GM18867 (cell line): ENCODE data around the gene RCOR1.
"Not testable (repeated sequence)": the region's sequence is repeated elsewhere in the genome, so short reads cannot be mapped to it uniquely, and the experiment has no call there.

Source experiments
- ATAC-seq: cut with Tn5 transposase; IDR thresholded peaks from one replicate; pipeline ENCODE4 v1.9.1; 2021; ENCODE audit warnings: mild to moderate bottlenecking, moderate library complexity; ENCODE audit not compliant: unreplicated experiment

Gene RCOR1

DNA sequence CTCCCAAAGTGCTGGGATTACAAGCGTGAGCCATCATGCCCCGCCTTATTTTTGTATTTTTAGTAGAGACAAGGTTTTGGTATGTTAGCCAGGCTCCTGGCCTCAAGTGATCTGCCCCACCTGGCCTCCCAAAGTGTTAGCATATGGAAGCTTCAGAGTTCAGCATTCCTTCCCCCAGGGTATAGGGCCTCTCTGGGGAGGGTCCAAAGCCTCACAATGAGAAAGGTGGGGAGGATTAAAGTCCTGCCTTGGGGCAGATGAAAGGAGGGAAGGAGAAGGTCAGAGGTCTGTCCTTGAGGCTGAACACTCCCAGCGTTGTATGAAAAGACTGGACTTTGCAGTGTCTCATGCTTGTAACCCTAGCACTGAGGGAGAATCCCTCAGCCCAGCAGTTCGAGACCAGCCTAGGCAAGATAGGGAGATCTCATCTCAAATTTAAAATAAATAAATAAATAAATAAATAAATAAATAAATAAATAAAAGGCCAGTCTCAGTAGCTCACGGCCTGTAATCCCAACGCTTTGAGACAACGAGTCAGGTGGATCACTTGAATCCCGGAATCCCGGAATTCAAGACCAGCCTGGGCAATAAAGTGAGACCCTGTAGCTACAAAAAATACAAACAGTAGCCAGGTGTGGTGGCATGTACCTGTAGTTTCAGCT, 22.0 kb upstream of the RCOR1 start:
- ATAC-seq, result no peak

DNA sequence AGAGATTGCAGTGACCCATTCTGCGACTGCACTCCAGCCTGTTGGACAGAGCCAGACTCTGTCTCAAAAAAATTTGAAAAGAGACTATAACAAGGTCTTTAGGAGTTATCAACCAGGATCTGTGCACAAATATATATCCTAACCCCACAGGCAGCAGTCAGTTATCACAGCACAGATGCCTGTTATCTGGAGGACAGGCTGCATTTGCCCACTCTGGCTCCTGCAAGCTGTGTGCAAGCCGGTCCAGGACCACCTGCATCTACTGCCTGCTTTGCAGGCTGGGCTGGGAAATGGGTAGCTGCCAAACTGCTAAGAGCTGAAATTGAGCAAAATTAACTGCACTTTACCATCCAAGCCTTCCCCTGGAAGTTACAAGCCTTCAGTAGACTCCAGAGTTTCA, 21.4 kb upstream of the RCOR1 start:
- ATAC-seq, result no peak

GRCh38 chr14:102571478-102572042, 20.9 kb upstream of the RCOR1 start:
- no peak for ATAC-seq

DNA sequence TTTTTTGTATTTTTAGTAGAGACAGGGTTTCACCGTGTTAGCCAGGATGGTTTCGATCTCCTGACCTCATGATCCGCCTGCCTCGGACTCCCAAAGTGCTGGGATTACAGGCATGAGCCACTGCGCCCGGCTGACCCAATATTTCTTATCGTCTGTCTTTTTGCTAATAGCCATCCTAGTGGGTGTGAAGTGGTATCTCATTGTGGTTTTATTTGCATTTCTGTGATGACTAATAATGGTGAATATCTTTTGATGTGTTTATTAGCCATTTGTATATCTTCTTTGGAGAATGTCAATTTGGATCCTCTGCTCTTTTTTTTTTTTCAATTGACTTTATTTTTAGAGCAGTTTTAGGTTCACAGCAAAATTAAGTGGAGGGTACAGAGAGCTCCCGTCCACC, 19.3 kb upstream of the RCOR1 start:
- not testable (repeated sequence) for ATAC-seq

GRCh38 chr14:102573591-102574046, 18.8 kb upstream of the RCOR1 start:
- no peak for ATAC-seq

- no peak for ATAC-seq
Observed at GRCh38 chr14:102574281-102575159, 17.9 kb upstream of the RCOR1 start.

DNA sequence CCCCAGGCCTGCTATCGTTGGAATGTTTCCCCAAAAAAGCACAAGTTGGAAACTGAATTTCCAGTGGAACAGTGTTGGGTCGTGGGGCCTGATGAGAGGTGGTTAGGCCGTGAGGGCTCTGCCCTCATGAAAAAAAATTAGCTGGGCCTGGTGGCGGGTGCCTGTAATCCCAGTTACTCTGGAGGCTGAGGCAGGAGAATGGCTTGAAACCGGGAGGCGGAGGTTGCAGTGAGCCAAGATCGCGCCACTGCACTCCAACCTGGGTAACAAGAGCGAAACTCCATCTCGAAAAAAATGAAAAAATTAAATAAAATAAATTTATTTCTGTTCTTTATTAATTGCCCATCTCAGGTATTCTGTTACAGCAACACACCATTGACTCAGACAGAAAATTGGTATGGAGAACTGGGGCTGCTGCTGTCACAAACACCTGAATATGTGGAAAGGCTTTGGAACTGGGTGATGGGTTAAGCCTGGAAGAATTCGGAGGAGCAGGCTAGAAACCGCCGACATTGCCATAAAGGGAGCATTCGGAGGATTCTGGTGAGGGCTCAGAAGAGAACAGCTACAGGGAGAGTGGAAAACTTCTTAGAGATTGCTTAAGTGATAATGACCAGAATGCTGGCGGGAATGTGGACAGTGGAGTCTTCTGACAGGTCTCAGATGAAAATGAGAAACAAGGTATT, 17.1 kb upstream of the RCOR1 start:
- no peak for ATAC-seq

DNA sequence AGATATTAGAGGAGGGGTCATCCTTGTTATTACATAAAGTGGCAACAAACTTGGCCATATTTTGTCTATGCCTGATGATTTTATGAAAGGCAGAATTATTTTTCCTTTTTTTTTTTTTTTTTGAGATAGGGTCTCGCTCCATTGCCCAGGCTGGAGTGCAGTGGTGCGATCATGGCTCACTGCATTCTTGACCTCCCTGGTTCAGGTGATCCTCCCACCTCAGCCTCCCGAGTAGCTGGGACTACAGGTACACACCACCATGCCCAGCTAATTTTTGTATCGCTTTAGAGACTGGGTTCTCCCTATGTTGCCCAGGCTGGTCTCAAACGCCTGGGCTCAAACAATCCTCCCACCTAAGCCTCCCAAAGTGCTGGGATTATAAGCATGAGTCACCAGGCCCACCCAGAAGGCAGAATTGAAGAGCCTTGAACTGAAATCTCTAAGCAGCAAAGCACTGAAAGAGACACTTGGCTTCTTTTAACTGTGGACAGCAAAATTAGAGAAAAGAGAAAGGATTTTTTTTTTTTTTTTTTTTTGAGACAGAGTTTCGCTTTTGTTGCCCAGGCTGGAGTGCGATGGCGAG, 16.5 kb upstream of the RCOR1 start:
- not testable (repeated sequence) for ATAC-seq

- no peak for ATAC-seq
Observed at GRCh38 chr14:102578821-102579220, 13.6 kb upstream of the RCOR1 start.

GRCh38 chr14:102579696-102580549, 12.5 kb upstream of the RCOR1 start:
- no peak for ATAC-seq

GRCh38 chr14:102580550-102581110, 11.8 kb upstream of the RCOR1 start:
- no peak for ATAC-seq

DNA sequence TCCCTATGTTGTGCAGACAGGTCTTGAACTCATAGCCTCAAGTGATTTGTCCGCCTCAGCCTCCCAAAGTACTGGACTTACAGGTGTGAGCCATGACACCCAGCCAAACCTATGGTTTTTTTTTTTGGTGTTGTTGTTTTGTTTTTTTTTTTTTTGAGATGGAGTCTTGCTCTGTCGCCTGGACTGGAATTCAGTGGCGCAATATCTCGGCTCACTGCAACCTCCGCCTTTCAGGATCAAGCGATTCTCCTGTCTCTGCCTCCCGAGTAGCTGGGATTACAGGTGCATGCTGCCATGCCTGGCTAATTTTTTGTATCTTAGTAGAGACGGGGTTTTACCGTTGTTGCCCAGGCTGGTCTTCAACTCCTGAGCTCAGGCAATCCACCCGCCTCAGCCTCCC, 11.3 kb upstream of the RCOR1 start:
- no peak for ATAC-seq

GRCh38 chr14:102583726-102584125, 8.7 kb upstream of the RCOR1 start:
- ATAC-seq, result no peak

GRCh38 chr14:102584871-102585869, 7.3 kb upstream of the RCOR1 start:
- no peak for ATAC-seq

DNA sequence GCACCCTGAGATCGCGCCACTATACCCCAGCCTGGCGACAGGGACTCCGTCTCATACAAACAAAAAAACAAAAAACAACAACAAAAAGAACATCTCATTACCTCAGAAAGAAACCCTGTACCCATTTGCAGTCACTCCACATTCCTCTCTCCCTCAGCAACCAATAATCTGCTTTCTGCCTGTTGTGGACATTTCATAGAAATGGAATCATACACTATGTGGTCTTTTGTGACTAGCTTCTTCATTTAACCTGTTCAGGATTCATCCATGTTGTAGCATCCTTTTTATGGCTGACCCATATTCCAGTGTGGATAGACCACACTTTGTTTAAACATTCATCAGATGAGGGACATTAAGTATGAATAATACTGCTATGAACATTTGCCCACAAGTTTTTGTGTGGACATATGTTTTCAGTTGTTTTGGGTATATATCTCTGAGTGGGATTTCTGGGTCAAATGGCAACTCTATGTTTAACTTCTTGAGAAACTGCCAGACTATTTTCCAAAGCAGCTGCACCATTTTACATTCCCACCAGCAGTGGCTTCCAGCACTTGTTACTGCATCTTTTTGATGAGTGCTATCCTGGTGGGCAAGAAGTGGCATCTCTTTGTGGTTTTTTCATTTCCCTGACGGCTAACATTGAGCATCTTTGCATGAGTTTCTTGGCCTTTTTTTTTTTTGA, 5.9 kb upstream of the RCOR1 start:
- ATAC-seq, result no peak

GRCh38 chr14:102588821-102589220, 3.6 kb upstream of the RCOR1 start:
- ATAC-seq, result no peak

- ATAC-seq, result no peak
Observed at GRCh38 chr14:102589761-102590290, 2.6 kb upstream of the RCOR1 start.

- no peak for ATAC-seq
Observed at GRCh38 chr14:102590667-102591099, 1.8 kb upstream of the RCOR1 start.
